DMS153 (cell line): Measurements from ENCODE around the gene SOAT2.
"Not testable (repeated sequence)": the region's sequence is repeated elsewhere in the genome, so short reads cannot be mapped to it uniquely, and the experiment has no call there.

Experiments
- DNase-seq: peaks from one replicate; lab custom pipeline; 2025; lab: John Stamatoyannopoulos, UW

The SOAT2 gene

DNA sequence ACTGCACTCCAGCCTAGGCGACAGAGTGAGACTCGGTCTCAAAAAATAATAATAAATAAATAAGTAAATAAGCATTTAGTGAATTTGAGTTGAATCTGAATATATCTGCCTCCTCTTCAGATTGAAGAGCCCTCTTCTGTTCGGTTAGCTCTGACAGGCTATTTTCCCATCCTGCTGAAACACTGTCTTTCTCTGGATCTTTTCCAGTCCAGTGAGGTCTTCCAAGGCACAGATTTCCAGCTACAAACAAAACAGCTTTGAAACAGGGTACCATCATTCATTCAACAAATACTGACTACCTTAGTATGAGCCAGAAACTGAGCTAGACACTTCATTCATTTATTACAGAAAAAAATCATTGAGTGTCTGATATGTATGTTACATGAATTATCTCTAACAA, 16.9 kb upstream of the SOAT2 start:
- DNase-seq, result no peak

DNA sequence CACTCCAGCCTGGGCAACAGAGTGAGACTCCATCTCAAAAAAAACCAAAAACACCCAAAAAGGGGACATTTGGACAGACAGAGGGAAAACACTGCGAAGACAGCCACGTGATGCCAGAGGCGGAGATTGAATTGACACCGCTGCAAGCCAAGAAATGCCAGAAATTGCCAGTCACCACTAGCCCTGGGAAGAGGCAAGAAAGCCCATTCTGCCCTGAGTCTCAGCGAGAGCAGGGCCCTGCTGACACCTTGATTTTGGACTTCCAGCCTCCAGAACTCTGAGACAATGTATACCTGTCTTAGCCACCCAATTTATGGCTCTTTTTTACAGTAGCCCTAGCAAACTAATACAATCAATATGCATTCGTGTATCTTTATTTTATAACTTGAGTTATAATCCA, 13.2 kb upstream of the SOAT2 start:
- no peak for DNase-seq

DNA sequence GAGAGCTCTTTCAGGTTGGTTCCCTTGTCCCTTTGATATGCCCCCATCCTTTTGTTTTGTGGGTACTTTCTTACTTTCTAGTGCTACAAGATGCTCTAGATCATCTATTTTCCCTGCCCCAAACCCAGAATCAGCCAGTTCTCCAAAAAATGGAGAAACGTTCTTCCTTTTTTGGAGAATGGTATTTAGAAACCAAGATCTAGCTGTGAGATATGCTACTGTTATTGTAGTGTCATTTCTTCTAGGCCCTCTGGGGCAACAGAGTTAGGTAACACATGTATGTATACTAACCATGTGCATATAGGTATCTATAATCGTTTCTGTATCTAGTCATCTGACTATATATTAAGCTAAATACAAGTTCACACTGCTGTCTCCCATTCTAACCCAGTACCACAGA, 12.7 kb upstream of the SOAT2 start:
- DNase-seq, result no peak

DNA sequence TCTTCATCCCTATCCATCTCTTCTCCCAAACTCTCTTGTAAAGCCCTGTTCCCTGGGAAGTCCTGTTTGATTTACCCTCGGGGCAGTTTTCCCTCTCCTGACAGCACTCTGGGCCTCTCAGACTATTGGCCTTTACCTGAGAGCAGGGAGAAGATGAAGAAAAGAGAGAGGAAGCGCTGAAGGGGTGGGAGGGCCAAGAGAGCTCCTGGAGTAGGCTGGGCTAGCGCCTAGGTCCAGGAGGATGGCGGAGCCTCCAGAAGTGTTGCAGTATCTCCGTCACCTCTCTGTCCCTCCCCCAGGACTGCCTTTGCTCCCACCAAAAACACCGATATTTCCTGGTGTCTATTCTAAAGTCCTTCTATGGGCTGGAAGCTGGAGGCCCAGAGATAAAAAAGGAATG, 11.5 kb upstream of the SOAT2 start:
- DNase-seq, result no peak

DNA sequence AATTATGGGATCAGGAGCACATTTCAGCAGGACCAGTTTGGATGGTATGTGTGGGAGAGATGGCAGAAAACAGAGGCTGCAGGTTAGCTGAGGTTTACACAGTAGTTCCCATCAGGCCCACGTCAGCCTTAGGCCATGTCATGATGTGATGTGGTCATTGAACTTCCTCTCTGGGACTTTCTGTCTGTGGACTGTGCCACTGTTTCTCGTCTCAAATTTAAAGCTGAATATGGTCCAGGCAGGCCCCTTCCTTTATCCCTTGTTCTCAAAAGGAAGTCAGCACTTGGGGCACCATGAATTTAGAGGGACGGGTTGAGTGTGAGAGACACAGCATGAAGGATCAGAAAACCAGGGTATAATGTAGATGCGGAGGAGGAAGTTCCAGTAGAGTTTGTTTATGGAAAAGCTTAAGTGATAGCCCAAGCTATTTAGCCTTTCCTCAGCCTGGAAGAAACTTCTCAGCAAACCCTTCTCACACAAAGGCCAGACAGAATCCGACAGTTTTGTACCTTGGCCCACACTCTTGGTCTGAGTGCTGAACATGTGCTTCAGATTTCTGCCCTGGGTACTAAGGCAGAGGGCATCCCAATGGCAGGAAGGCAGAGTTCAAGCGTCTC, 9.4 kb upstream of the SOAT2 start:
- DNase-seq, result no peak

DNA sequence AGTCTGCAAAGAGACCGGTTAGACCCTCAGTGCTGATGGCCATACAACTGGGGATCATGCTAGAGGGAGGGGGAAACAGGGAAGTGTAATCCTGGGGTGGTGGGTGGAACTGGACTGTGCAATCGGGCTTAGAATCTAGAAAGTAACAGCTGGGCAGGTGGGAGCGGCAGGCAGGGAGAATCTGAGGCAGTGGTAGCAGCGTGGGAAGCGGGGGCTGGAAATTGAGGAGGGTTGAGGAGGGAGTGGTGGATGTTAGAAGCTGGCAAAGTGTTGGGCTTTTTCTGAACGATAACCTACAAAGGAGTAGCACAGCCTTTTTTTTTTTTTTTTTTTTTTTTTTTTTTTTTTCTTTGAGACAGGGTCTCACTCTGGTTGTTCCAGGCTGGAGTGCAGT, 8.9 kb upstream of the SOAT2 start:
- no peak for DNase-seq

DNA sequence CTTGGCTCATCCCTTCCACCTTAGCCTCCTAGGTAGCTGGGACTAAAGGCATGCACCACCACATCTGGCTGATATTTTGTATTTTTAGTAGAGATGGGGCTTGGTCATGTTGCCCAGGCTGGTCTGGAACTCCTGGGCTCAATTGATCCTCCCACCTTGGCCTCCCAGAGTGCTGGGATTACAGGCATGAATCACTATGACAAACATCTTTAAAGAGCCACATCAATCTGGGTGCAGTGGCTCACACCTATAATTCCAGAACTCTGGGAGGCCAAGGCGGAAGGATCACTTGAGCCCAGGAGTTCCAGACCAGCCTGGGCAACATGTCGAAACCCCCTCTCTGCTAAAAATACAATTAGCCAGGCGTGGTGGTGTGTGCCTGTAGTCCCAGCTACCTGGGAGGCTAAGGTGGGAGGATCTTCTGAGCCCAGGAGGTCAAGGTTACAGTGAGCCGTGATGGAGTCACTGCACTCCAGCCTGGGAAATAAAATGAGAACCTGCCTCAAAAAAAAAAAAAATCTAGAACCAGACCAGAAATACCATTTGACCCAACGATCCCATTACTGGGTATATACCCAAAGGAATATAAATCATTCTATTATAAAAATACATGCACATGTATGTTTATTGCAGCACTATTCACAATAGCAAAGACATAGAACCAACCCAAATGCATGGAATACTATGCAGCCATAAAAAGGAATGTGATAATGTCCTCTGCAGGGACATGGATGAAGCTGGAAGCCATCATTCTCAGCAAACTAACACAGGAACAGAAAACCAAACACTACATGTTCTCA, 8.3 kb upstream of the SOAT2 start:
- DNase-seq, result not testable (repeated sequence)

DNA sequence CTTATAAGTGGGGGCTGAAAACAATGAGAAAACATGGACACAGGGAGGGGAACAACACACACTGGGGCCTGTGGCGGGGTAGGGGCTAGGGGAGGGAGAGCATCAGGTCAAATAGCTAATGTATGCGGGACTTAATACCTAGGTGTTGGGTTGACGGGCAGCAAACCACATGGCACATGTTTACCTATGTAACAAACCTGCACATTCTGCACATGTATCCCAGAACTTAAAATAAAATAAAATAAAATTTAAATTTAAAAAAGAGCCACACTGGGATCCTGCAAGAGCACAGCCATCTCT, 7.7 kb upstream of the SOAT2 start:
- DNase-seq, result not testable (repeated sequence)

DNA sequence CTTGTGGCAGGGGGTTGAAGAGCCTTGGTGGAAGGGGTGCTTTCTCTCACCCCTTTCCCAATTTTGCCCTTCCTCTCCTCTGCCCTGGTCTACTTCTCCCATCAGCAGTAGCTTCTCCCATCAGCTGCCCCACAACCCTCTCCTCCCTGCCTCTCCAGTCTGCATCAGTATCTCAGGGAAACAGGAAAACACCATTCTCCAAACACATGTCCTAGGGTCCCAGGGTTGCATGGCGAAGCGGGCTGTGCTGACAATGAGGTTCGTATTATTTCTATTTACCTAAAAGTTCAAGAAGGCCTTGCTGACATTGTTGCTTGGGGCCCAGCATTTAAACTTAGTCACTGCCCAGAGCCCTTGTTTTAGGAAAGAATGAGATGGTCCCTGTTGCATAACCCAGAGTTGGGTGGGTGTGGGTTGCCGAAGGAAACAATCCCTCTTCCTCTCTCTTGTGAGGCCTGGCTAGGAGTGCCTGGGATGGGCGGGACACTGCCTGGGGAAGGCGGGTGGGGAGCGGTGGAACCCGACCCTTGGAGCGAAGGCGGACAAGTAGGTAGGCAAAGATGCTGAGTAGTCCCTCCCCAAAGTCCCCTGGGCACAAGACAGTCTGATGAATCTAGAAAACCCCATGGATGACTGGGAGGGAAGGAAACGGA, 7.1 kb upstream of the SOAT2 start:
- no peak for DNase-seq

DNA sequence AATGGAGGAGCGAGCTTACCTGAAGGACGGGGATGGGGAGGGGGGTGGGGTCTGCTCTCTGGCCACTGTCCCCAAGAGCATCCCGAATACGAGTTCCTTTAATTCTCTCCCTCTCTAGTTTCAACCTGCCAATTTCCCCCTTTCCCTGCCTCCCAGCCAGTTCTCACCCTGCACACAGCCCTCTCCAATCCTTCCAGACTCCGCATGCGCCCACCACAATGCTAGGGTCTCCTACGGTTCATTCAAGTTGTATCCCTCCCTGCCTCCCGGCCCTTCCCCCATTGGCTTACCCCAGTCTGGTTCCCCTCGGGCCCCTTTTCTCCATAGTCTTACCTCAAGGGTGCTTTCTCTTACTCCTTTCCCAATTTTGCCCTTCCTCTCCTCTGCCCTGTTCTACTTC, 6.5 kb upstream of the SOAT2 start:
- DNase-seq, result no peak

DNA sequence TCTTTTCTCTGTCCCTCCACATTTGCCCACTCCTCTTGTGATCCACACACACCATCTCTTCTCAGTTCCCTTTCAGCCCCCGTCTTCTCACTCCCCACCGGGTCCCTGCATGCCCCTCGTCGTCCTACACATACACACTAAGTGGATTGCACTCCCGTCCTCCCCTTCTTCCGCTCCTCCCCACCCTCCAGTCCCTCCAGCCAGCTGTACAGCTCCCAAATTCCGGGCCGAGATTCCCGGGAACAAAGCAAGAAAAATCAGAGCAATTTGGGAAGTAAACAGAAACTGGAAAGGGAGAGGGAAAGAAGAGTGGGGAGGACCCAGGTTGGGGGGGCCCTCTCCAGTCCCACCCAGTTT, 6.1 kb upstream of the SOAT2 start:
- DNase-seq, result no peak

DNA sequence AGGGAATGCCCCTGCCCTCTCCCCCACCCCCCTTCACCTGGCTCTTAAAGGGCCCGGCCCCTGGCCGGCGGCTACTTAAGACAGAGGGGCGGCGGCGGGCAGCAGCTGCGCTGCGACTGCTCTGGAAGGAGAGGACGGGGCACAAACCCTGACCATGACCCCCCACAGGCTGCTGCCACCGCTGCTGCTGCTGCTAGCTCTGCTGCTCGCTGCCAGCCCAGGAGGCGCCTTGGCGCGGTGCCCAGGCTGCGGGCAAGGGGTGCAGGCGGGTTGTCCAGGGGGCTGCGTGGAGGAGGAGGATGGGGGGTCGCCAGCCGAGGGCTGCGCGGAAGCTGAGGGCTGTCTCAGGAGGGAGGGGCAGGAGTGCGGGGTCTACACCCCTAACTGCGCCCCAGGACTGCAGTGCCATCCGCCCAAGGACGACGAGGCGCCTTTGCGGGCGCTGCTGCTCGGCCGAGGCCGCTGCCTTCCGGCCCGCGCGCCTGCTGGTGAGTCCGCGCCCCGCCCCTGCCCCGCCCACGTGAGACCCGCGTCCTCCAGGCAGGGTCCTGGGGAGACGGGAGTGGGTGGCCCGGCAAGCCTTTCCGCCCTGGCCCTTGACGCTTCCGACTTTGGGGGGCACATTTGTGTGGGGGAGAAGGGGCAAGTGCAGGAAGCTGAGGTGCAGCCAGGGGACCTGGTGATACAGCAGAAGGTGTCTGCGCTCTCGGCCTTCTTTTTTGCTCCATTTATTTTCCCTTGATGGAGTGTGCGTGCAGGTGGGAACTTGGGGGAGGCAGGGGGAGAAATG, 5.5 kb upstream of the SOAT2 start, which contains the start of gene IGFBP6:
IGFBP6 (plus strand) TSS at position 104 of the 790 bp plus-strand sequence; CDS start at position 155, 51 bp downstream.
- peak; percentile 18 for DNase-seq

DNA sequence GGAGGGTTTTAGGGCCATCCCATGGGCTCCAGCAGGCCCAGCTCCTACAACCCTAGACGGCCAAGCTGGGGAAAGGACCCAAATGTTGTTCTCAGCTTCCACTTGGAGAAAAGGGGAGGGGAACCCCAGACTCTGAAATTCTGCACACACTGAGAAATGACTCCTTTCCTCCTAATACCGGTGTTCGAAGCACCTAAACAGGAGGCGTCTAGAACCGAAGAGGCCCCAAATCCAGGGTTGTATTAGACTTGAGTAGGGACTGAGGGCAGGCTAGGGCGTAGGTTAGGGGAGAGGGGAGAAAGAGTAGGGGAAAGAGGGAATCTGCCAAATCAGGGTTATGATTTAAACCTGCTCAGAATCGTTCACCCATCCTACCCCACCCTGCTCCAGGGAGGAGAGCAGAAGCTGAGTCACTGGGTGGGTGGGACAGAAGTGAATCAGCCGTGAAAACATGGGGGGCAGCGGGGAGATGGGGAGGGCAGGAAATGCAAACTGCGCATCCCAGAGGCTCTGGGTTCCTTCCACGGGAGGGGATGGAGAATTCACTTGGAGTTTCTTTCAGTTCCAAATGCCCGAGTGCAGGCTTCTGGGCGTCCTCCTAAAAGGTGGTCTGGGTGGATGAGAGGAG, 4.8 kb upstream of the SOAT2 start:
- DNase-seq, result no peak

DNA sequence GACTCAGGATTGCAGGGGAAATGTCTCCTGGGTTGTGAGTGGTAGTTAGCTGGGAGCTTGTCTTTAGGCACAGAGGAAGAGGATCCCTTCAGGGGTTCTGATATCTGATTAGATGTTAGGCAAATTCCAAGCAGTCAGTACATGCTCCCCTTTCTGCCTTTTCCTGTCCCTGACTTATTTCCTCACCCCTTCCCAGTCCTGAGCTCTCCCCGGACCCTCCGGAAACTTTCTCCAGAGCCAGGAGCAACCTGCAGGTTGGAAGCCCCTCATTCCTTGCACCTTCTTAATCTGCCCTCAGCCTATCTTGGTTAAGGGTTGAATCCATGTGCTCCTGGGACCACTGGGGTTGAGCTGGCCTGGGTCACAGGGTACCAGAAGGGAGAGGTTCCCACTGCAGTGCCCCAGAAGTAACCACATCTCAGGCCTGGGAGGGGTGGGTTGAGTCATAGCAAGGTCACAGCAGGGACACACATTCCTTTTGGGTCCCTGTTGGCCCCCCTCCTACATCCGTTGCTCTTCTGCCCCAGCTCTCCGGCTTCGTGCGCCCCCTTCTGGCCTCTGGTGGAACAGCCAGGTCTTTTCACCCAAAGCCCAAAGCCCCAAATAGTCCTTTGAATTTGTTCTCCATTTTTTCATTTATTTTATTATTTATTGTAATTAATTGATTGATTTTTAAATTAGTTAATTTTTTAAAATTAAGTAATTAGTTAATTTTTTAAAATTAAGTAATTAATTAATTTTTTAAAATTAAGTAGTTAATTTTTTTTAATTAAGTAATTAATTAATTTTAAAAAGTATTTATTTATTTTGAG, 4.0 kb upstream of the SOAT2 start:
- no peak for DNase-seq

DNA sequence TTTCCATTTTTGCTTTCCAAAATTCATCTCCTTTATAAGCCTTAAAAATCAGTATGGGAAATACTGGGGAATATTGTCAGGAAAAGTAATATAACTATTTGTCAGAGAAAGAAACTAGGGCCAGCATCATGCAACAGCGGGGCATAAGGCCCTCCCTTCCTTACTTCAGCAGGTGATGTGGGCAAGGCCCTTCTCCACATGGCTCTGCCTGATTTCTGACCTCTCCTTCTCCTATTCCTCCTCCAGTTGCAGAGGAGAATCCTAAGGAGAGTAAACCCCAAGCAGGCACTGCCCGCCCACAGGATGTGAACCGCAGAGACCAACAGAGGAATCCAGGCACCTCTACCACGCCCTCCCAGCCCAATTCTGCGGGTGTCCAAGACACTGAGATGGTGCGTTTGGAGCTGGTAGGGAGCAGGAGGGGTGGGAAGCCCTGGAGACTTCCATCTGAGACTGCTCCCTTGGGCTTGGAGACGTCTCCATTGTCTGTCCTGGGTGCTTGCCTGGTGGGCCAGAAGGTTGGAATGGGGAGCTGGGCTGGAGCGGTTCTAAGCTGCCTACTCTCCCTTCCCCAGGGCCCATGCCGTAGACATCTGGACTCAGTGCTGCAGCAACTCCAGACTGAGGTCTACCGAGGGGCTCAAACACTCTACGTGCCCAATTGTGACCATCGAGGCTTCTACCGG, 2.7 kb upstream of the SOAT2 start:
- no peak for DNase-seq

DNA sequence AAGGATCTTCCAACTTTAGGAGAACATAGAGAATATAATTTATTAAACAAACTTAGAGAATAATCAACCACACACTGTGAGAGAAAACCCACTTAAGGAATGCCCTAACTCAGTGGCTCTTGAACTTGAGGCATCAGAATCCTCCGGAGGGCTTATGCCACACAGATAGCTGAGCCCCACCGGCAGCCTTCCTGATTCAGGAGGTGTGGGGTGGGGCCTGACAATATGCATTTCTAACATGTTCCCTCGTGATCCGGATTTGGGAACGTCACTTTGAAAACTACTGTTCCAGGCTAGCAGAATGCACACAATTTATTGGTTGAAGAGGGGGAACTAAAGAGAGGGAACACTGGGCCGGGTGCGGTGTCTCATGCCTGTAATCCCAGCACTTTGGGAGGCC, 2.0 kb upstream of the SOAT2 start:
- no peak for DNase-seq

DNA sequence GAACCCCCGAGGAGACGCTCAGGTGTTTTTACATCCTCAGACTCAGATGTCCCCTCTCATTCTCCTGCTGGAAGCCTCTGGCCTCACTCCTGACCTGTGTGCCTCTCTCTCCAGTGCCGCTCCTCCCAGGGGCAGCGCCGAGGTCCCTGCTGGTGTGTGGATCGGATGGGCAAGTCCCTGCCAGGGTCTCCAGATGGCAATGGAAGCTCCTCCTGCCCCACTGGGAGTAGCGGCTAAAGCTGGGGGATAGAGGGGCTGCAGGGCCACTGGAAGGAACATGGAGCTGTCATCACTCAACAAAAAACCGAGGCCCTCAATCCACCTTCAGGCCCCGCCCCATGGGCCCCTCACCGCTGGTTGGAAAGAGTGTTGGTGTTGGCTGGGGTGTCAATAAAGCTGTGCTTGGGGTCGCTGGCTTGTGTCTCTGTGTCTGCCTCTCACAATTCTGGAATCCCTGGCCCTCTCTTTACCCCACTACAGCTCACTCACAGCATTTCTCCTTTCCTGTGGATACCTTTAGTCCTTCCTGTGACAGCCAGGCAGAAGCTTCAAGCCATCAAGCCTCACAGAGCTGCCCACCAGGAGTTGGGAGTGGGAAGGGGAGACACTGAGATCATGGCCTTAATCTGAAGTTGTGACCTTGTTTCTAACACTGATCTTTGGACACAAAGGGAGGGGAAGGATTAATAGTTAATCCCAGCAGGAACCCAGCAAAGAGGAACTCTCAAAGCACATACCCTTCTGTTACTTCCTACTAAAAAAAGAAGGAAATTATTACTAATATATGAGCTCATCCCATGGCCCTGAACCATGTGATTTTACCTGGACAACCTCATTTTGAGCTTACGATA, 1.1 kb upstream of the SOAT2 start:
- DNase-seq, result no peak

DNA sequence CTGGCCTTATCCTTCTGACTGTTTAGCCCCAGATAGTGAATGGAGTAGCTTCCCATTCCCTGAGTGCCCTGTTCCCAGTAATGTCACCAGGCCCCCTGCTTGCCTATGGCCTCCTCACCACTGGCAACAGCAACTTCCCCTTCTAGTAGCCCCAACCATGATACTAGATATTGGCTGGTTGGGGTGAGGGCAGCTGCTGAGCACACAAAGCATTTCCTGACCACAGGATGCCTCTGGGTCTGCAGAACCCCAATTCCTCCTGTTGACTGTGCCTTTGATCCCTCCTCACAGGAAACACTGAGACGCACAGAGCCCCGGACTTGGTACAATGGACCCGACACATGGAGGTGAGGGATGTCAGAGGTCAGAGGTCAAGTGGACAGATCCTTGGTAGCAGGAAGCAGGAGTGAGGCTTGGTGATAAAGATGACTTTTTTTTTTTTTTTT, 597 bp downstream of the SOAT2 start:
- DNase-seq, result no peak

DNA sequence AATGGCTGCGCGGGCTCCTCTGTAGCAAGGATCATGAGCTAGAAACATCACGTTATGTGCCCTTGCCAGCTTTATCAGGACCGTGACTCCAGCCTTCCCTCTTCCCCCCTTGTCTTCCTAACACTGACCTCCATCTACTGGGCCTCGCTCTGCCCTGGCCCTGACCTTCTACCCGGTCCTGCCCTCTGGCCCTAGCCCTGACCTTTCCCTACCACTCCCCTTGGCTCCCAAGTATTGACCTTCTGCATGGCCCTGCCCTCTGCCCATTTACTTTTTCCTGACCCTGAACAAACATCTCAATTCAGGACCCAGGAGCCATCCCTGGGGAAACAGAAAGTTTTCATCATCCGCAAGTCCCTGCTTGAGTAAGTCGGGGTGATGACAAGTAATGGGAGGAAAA, 2.0 kb downstream of the SOAT2 start:
- no peak for DNase-seq
